HG03060 (cell line): Measurements from ENCODE around the gene FREM3.
"Not testable (repeated sequence)": the region's sequence is repeated elsewhere in the genome, so short reads cannot be mapped to it uniquely, and the experiment has no call there.

Experiments used
- ATAC-seq: cut with Tn5 transposase; IDR thresholded peaks from one replicate; pipeline ENCODE4 v1.9.1; 2021; ENCODE audit warnings: low read depth, moderate number of reproducible peaks; ENCODE audit not compliant: unreplicated experiment

FREM3 gene

DNA sequence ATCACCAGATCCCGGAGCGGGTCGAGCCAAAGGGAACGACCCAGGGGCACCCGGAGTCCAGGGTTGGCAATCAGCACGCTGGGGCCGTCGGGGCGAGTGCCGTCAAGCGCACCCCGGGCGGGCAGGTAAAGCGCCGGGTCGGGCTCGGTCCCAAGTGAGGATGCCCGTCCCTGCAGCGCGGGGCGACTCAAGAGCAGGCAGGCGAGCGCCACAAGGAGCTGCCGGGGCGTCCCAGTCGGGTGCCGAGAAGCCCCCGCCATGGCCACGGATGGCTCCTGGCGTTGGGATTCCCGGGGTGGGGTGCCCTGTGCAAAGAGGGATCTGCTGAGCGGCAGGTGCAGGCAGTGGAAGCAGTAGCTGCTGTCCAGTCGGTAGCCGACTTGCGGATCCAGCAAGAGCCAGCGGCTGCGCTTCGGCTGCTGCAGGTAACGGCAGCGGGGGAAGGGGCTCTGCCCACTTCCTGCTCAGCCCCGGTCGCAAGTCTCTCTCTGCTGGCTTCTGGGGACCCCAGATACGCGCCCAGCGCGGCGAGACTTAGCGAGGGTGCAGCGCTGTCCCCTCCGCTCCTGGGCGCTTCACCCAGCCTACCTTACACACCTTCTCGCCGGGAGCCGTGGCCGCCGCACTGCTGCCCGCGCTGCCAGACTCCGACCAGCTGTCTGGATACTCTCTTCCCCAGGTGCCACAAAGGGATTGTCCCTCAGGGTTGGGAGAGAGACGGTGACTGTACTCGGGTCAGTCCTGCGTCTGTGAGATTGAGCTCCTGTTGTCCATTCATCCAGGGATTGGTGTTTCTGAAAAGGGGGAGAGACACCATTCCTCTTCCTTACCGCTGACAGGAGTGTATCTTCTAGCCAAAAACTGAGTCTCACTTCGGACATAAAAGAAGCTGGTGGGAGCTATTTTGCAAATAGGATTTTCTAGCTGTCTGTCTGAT, at the start of gene FREM3:
Gene FREM3 (minus strand): TSS at position 260 of the 937 bp plus-strand sequence. CDS start 0 bp downstream, at position 260.
- ATAC-seq: no peak

DNA sequence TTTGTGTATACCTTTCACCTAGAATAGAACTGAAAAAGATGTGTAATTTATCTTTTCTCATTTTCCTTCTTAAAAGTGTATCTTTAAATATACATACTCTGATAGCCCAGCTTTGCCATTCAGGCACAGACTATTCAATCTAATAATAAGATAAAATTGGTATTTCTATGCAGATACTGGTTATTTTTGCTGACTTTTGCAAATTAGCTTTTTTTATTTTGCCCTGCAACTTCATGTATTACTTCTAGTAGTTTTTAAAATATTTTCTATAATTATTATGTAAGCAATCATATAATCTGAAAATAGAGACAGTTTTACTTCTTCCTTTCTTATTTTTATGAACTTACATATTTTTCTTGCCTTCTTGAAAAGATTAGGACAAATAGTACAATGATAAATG, 45.4 kb upstream of the FREM3 start:
- ATAC-seq: no peak

DNA sequence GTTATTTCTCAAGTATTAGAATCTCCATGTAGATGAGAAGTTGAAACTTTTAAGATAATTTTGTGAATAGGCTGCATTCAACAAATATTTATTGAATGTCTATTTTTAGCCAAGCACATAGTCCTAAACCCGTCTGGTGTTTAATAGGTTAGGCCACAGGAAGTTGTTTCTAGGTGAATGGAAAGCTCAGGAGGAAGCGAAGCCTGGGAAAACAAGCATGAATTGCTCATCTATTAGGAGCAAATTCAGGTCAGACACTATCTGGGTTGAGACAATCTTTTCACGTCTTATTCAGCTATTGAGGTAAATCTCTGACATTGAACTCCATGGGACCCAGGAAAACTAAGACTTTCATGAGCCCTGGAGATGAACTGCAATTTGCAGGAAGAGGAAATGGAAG, 43.1 kb upstream of the FREM3 start:
- no peak for ATAC-seq

DNA sequence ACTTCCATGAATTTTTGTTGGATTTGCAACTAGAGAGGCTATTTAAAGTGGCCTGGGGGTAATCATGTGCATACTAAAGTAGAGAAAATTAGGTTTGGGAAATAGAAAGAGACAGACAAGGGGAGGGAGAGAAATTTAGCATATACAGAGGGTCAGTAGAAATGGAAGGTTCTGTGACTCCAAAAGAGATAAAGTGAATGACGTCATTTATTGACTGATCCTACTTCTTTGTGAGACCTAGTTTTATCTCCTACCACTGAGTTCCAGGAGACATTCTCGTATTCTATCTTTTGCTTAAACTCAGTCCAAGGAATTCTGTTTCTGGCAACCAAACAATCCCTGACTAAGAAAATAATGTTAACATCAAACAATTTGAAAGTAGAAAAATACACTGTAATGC, 42.4 kb upstream of the FREM3 start:
- no peak for ATAC-seq

DNA sequence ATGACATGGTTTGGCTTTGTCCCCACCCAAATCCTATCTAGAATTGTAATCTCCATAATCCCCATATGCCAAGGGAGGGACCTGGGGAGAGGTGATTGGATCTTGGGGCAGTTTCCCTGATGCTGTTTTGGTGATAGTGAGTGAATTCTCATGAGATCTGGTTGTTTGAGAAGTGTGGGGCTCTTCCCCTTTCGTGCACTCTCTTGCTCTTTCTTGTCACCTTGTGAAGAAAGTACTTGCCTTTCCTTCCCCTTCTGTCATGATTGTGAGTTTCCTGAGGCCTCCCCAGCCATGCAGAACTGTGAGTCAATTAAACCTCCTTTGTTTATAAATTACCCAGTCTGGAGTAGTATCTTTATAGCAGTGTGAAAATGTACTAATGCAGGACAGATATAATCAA, 36.4 kb upstream of the FREM3 start:
- ATAC-seq: no peak

DNA sequence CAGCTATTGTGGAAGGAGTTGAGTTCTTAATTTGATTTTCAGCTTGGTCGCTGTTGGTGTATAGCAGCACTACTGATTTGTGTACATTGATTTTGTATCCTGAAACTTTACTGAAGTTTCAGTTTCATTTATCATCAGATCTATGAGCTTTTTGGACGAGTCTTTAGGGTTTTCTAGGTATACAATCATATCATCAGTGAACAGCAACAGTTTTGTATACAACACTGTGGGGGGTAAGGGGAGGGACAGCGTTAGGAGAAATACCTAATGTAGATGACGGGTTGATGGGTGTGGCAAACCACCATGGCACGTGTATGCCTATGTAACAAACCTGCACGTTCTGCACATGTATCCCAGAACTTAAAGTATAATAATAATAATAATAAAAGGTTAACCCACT, 35.6 kb upstream of the FREM3 start:
- not testable (repeated sequence) for ATAC-seq

DNA sequence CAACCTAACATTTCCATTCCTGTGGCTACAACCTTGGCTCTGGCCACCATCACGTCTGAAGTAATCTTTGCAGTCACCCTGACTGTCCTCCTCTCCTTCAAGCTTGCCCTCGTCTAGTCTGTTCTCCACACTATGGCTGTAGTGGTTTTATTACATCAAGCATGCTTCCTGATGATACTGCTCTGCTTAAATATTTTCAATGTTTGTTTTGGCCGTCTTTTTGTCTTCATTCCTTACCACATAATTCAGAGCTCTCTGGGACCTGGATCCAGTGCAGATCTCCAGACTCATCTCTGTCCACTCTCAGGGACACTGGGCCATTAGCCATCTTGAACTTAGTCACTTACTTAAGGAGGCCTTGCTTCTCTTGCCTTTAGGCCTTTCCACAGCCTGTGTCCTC, 27.7 kb upstream of the FREM3 start:
- no peak for ATAC-seq

DNA sequence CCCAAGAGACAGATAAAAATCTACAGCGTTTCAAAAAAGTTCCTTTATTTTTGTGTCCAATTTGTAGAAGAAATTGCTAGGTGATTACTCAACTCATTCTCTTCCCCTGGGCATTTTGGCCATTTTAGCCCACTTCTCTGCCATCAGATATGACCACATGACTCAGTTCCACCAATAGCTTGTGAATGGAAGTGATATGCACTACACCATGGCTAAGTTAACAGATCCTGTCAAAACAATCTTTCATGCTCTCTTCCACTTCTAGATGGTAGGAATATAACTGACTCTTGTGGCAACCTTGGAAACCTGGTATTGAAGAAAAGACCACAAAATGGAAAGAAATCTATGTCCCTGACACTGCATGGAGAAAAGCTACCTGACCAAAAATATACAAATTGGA, 26.2 kb upstream of the FREM3 start:
- ATAC-seq: no peak

DNA sequence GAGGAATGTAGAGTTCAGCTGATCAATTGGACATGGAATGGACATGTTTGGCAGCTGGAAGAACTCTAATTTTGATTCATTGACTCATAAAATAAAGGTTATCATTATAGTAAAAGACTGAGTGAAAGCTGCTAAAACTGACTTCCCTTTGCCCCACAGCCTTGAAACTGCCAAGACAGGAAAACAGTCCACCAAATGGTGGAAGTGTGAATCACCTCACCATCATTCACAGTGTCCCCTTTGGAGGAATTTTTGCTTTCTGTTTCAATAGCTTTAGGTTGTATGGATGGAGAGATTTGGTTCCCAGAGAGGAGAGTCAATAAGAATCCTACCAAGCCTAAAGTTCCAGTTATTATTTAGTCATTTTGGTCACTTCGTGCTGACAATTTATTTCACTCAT, 20.8 kb upstream of the FREM3 start:
- ATAC-seq: no peak

DNA sequence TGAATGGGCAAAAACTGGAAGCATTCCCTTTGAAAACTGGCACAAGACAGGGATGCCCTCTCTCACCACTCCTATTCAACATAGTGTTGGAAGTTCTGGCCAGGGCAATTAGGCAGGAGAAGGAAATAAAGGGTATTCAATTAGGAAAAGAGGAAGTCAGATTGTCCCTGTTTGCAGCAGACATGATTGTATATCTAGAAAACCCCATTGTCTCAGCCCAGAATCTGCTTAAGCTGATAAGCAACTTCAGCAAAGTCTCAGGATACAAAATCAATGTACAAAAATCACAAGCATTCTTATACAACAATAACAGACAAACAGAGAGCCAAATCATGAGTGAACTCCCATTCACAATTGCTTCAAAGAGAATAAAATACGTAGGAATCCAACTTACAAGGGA, 18.3 kb upstream of the FREM3 start:
- not testable (repeated sequence) for ATAC-seq

DNA sequence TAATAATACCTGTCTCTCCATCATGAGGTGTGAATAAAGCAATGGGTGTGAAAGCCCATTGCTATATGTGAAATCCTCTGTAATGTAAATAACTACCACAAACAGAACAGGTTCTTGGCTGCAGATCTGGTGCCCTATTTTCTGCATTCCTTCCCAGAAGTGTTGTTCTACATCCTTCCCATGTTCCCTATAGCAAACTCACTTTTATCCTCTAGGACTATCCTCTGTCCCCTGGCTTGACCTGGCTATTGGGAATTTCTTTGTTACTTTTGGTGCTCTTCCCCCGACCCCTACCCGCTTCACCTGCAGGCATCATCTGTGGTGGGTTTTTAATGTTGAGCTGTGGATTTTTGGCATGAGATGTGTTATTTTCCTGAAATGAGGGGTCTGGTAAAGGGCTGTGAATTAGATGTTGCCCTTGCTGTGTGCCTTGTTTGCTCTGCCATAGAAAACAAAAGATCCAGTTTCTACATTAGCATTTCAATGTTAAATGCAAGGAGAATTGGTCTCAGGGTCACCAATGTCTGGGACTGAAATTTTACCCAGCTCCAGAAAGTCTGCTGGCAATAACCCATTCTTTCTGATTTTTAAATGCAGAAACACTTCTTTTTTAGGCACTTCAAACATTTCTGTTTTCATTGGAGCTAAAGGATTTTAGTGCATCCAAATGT, 13.6 kb upstream of the FREM3 start:
- no peak for ATAC-seq

DNA sequence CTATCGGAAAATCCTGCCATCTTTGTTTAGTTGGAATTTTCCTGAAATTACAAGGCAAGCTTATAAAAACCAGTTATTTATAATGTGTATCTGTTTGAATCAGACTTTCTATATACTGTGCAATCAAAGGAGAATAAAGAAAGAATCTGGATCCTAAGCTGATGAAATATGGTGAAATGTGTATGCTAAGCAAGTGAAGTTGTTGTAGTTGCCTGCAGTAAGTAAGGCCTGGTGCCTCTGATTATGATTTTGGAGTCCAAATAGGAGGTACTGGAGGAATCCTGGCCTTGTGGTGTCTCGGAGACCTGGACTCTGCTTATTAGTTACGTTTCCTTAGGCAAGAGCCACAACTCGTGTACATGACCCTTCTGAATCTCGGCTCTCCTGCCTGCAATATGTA, 13.1 kb upstream of the FREM3 start:
- no peak for ATAC-seq

DNA sequence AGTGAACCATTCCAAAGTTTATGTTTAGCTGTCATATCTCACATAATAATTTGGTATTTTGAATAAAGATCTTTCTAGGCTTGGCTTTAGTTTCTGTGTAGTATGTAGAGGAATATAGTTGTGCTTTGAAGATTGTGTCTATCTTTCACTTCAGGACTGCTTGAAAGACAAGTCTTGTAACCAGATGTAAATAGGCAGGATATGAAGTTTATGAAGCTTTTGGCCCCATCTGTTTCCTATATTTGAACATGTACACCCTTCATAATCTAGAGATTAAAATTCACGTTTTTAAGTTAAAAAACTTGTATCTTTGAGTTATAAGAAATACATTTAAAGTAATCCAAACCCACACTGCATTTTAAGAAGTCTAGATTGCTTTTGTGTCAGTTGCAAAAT, 11.7 kb upstream of the FREM3 start:
- no peak for ATAC-seq

DNA sequence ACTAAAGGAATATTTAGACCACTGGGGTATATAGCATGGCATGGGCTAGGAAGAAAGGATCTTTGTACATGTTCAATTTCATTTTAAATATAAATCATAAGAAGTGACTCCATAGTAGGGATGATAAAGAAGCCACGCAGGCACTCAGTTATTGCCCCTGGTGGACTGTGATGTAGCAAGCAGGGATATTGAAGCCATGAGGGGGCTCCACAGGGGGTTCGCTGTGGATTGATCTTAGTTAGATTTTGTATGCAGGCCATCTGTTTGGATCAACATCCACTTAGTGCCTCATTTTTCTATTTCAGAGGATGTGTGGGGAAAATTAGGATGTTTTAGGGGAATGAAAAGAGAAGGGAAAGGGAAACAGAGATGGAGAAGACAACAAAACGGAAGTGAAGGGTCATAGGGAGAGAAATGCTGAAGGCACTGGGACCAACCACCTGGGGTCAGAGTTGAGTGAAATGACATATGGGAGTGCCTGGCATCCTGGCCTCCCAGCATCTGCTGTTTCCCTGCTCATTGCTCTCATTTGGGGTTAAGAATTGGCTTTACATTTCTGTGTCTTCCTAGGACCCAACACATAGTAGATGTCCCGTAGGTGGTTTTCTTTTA, 11.2 kb upstream of the FREM3 start:
- no peak for ATAC-seq

DNA sequence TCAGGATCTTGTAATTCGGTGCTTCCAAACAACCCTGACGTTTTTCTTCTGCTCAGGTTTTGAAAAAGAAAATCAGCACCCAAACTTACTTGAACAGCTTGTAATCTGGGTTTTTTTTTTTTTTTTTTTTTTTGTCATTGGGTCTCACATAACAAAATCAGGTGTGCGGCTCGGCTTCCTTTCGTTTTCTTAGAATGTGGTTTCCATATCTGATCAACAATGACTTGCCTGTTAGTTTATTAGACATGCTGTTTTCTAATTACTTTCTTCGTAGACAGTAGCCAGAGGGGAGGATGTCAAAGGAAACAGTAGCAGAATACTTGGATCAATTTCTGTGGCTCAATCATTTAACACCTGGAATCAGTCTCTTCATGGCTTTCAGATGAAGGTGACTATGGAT, 890 bp upstream of the FREM3 start:
- no peak for ATAC-seq

DNA sequence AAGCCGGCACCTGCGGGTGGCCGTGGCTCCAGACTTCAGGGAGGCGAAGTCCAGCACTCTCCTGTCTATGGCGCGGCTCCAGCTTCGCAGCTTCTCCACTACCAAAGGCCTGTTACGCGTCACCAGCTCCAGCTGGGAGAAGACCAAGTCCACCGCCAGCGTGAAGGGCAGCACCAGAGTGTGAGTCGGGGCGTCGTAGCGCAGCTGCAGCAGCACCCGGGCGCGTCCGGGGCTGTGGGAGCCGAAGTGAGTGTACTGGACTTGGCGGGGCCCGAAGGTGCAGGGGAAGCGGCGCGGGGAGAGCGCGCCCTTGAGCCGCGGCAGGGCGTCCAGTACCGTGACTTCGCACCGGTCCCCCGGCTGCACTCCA, 444 bp downstream of the FREM3 start:
- no peak for ATAC-seq

DNA sequence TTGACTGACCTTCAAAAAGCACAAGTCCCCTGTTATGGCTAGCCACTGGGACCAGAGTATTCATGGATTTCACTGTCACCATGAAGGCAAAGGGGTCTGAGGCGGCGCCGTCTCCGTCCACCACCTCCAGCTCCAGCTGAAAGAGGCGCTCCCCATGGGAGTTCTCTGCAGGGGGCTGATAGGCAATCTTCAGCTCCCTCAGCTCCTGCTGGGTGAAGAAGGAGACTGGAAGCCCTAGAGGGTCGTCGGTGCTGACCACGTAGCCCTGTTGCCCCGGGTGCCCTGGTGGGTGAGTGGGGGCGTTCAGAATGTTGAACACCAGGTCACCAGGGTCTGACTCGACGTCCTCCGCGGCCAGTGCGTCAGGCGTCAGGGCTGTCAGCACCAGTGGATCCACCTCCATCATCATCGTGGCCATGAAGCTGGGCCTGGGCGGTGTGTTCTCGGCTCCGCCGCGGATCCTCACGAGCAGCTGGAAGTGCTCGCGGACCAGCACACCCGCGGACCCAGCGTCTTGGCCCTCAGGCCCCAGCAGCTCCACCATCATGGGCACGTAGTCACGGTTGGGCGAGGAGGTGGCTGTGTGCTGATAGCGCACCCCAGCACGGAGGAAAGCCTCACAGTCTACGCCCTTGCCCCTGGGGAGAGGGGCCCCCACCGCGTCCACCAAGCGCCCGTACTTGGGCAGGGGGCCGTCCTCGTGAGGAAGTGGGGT, 987 bp downstream of the FREM3 start:
- ATAC-seq: no peak

DNA sequence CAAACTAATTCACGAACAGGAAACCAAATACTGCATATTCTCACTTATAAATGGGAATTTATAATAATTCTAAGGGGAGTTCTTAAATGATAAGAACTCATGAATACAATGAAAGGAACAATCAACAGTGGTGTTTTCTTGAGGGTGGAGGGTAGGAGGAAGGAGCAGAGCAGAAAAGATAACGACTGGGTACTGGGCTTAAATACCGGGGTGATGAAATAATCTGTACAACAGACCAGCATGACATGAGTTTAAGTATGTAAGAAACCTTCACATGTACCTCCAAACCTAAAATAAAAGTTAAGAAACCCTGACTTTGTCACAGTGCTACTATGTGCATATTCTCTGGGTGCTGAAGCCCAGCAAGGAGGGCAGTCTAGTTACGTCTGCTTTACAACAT, 6.6 kb downstream of the FREM3 start:
- no peak for ATAC-seq

DNA sequence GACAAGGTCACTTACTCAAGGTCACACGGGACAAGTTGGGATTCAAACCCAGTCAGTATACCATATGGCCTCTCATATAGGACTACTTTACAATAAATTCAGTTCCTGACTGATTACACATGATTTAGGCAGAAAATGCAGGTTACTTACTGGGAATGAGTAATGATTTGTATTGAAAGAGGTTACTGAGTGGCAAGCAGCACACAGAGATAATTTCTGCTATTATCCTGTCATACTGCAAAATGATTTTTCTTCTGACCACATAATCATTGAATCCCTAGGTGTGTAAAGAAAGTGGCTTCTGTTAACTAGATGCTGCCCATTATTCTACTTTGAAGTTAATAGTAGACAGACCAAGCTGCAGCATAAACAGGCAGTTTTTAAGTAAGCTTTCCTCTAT, 8.2 kb downstream of the FREM3 start:
- ATAC-seq: no peak

DNA sequence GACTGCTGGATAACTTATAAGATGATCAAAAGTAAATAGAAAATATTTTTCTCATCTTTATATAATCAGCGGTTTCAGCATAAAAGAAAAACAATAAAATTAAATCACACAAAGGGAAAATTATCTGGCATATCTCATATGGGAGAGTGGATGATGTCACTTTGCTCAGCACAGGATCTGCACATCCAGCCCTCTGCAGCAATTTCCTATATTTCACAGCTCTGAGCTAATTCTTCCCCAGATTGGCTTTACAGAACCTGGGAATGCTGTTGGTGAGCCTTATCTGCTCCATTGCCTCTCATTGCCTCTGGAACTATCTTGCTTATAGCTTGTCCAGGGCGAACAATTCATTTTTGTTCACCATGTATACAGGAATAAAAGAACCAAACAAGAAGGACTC, 21.0 kb downstream of the FREM3 start:
- ATAC-seq: no peak

DNA sequence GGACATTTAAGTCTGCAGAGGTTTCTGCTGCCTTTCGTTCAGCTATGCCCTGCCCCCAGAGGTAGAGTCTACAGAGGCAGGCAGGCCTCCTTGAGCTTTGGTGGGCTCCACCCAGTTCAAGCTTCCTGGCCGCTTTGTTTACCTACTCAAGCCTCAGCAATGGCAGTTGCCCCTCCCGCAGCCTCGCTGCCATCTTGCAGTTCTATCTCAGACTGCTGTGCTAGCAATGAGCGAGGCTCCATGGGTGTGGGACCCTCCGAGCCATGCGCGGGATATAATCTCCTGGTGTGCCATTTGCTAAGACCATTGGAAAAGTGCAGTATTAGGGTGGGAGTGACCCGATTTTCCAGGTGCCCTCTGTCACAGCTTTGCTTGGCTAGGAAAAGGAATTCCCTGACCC, 26.8 kb downstream of the FREM3 start:
- not testable (repeated sequence) for ATAC-seq
